H1 (cell line): ENCODE data around the gene CTDSP1. TPM values are rescaled to one million over a fixed set of nuclear protein-coding genes. Genes with fewer than 3 reads are reported as not detected.

ENCODE experiments used
- BACH1 ChIP-seq: IDR thresholded peaks from 2 replicates; pipeline ENCODE4 v1.6.1; 2012; ENCODE audit warnings: low read length, improper control_type of control experiment
- CHD1 ChIP-seq: IDR thresholded peaks from 2 replicates; pipeline ENCODE4 v1.6.1; 2012; ENCODE audit warnings: low read depth, low read length, improper control_type of control experiment
- EZH2 ChIP-seq: fragments of 200-600 bp; sonication (generic); IDR thresholded peaks from 2 replicates; pipeline ENCODE4 v1.7.1; 2012; ENCODE audit warnings: low read depth, mild to moderate bottlenecking, moderate library complexity, low read length, inconsistent platforms; ENCODE audit not compliant: severe bottlenecking
- HDAC6 ChIP-seq: IDR thresholded peaks from one replicate; pipeline ENCODE4 v1.7.1; 2012; ENCODE audit warnings: low read depth, mild to moderate bottlenecking, inconsistent platforms, low read length, moderate library complexity
- POLR2A ChIP-seq, 2 experiments: IDR thresholded peaks; 1 replicate in 1 of 2; 2 replicates in 1 of 2; pipeline ENCODE4 v1.6.1; 2011; ENCODE audit warnings: low read depth in 2 of 2, low read length in 2 of 2, mild to moderate bottlenecking in 2 of 2; ENCODE audit errors: control extremely low read depth in 1 of 2
- SIRT6 ChIP-seq: IDR thresholded peaks from one replicate; pipeline ENCODE4 v1.7.1; 2012; ENCODE audit warnings: low read length, inconsistent platforms
- SUZ12 ChIP-seq: fragments of 200-600 bp; sonication (generic); IDR thresholded peaks from 2 replicates; pipeline ENCODE4 v1.6.1; 2012; ENCODE audit warnings: mild to moderate bottlenecking, inconsistent platforms, low read length, moderate library complexity, mixed read lengths
- TAF7 ChIP-seq: optimal IDR thresholded peaks from 2 replicates; pipeline ENCODE3; 2011; ENCODE audit warnings: low read depth, mild to moderate bottlenecking, inconsistent platforms, low read length, moderate library complexity, borderline replicate concordance
- polyA plus RNA-seq, 7 experiments: library from polyadenylated mRNA; depleted of rRNA in 3 of 7; stranded (reverse) in 5 of 7; unstranded in 2 of 7; fragments of >200 nt in 5 of 7; fragments of 200-250 nt in 2 of 7; gene quantifications; 1 replicate in 5 of 7; 2 replicates in 1 of 7; 4 replicates in 1 of 7; pipeline versions ENCODE4 v1.2.1 to v1.2.3, GENCODE V29; 2011 to 2013; ENCODE audit warnings: missing spikeins in 2 of 7, mixed read lengths in 2 of 7
- total RNA-seq: library from RNA; stranded (reverse); fragmentation: NEBNext Ultra II Directional; extraction: Animal tissue kit (Norgen Biotek cat#: 25700); gene quantifications from 2 replicates; pipeline ENCODE4 v1.2.1, GENCODE V29; 2021
- TF ChIP-seq, protein P1 (sequence below): IDR thresholded peaks from 2 replicates; pipeline ENCODE4 v1.6.1; 2011; ENCODE audit warnings: low read length, improper control_type of control experiment
- TF ChIP-seq, protein P2 (sequence below): fragments of 300-600 bp; sonication (generic); IDR thresholded peaks from 2 replicates; pipeline ENCODE4 v1.7.1; 2012; ENCODE audit warnings: low read length, moderate library complexity, mild to moderate bottlenecking, inconsistent platforms; ENCODE audit not compliant: insufficient replicate concordance

CTDSP1 gene
- total and polyA plus RNA-seq, 2 of the 8 experiments (the other 6 are each of a cell fraction or from before 2014, with no cell fraction given), result 20.3 to 35.2 TPM

DNA sequence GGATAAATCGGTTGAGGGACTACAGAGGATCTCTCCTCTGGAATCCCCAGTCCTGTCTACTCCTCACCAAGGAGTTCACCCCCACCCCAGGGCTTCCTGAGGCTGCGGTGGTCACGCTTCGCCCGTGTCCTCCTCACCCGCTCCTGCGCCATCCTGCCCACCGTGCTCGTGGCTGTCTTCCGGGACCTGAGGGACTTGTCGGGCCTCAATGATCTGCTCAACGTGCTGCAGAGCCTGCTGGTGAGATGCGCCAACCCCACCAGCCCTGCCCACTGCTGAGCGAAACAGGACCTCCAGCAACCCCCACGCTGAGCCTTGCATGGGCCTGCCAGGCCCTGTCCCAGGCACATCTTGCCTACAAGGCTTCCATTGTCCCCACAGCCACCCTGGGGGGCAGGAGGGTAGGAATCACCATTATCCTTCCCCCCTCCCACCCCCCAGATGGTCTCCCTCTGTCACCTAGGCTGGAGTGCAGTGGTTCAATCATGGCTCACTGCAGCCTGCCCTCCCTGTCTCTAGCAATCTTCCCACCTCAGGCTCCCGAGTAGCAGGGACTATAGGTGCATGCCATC is 6.7 kb upstream of the CTDSP1 start (continued):
- TF ChIP-seq, protein P1, sequence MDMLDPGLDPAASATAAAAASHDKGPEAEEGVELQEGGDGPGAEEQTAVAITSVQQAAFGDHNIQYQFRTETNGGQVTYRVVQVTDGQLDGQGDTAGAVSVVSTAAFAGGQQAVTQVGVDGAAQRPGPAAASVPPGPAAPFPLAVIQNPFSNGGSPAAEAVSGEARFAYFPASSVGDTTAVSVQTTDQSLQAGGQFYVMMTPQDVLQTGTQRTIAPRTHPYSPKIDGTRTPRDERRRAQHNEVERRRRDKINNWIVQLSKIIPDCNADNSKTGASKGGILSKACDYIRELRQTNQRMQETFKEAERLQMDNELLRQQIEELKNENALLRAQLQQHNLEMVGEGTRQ, result no peak
- no peak for TF ChIP-seq SIRT6
- TF ChIP-seq SUZ12, result no peak
- TF ChIP-seq, protein P2, sequence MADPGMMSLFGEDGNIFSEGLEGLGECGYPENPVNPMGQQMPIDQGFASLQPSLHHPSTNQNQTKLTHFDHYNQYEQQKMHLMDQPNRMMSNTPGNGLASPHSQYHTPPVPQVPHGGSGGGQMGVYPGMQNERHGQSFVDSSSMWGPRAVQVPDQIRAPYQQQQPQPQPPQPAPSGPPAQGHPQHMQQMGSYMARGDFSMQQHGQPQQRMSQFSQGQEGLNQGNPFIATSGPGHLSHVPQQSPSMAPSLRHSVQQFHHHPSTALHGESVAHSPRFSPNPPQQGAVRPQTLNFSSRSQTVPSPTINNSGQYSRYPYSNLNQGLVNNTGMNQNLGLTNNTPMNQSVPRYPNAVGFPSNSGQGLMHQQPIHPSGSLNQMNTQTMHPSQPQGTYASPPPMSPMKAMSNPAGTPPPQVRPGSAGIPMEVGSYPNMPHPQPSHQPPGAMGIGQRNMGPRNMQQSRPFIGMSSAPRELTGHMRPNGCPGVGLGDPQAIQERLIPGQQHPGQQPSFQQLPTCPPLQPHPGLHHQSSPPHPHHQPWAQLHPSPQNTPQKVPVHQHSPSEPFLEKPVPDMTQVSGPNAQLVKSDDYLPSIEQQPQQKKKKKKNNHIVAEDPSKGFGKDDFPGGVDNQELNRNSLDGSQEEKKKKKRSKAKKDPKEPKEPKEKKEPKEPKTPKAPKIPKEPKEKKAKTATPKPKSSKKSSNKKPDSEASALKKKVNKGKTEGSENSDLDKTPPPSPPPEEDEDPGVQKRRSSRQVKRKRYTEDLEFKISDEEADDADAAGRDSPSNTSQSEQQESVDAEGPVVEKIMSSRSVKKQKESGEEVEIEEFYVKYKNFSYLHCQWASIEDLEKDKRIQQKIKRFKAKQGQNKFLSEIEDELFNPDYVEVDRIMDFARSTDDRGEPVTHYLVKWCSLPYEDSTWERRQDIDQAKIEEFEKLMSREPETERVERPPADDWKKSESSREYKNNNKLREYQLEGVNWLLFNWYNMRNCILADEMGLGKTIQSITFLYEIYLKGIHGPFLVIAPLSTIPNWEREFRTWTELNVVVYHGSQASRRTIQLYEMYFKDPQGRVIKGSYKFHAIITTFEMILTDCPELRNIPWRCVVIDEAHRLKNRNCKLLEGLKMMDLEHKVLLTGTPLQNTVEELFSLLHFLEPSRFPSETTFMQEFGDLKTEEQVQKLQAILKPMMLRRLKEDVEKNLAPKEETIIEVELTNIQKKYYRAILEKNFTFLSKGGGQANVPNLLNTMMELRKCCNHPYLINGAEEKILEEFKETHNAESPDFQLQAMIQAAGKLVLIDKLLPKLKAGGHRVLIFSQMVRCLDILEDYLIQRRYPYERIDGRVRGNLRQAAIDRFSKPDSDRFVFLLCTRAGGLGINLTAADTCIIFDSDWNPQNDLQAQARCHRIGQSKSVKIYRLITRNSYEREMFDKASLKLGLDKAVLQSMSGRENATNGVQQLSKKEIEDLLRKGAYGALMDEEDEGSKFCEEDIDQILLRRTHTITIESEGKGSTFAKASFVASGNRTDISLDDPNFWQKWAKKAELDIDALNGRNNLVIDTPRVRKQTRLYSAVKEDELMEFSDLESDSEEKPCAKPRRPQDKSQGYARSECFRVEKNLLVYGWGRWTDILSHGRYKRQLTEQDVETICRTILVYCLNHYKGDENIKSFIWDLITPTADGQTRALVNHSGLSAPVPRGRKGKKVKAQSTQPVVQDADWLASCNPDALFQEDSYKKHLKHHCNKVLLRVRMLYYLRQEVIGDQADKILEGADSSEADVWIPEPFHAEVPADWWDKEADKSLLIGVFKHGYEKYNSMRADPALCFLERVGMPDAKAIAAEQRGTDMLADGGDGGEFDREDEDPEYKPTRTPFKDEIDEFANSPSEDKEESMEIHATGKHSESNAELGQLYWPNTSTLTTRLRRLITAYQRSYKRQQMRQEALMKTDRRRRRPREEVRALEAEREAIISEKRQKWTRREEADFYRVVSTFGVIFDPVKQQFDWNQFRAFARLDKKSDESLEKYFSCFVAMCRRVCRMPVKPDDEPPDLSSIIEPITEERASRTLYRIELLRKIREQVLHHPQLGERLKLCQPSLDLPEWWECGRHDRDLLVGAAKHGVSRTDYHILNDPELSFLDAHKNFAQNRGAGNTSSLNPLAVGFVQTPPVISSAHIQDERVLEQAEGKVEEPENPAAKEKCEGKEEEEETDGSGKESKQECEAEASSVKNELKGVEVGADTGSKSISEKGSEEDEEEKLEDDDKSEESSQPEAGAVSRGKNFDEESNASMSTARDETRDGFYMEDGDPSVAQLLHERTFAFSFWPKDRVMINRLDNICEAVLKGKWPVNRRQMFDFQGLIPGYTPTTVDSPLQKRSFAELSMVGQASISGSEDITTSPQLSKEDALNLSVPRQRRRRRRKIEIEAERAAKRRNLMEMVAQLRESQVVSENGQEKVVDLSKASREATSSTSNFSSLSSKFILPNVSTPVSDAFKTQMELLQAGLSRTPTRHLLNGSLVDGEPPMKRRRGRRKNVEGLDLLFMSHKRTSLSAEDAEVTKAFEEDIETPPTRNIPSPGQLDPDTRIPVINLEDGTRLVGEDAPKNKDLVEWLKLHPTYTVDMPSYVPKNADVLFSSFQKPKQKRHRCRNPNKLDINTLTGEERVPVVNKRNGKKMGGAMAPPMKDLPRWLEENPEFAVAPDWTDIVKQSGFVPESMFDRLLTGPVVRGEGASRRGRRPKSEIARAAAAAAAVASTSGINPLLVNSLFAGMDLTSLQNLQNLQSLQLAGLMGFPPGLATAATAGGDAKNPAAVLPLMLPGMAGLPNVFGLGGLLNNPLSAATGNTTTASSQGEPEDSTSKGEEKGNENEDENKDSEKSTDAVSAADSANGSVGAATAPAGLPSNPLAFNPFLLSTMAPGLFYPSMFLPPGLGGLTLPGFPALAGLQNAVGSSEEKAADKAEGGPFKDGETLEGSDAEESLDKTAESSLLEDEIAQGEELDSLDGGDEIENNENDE, result no peak
- no peak for TF ChIP-seq EZH2
- TF ChIP-seq POLR2A (IDR thresholded peaks at IDR 0.05; ENCODE audit: control extremely low read depth in 1 of 2, low read depth in 2 of 2, low read length in 2 of 2), result no peak
- TF ChIP-seq HDAC6, result no peak
- TF ChIP-seq TAF7, result no peak
- TF ChIP-seq BACH1, result no peak
- no peak for TF ChIP-seq CHD1
- TF ChIP-seq, all 59 proteins: peak for 0
